ENCODE measurements around the gene DNAJC22.
"Not testable (repeated sequence)": the region's sequence is repeated elsewhere in the genome, so short reads cannot be mapped to it uniquely, and the experiment has no call there.

DNAJC22 gene

GRCh38 chr12:49304161-49304560, 42.5 kb upstream of the DNAJC22 start:
- DNase-seq (ENCODE audit: low spot score): no peak
- Histone ChIP-seq H2BK12ac (ENCODE audit: low read length) (no peak overlapping the region), H3K36me3 (replicated peaks in 1 of 2; ENCODE audit: control insufficient read depth in 2 of 2, insufficient read depth in 2 of 2, low read length in 2 of 2) (no peaks in the 10 kb centered on the region), H3K4me1 (ENCODE audit: control insufficient read depth in 2 of 2, insufficient read depth in 1 of 2, low read depth in 1 of 2, low read length in 2 of 2) (no peaks in the 10 kb centered on the region), H2AK5ac (ENCODE audit: low read depth, low read length) (no peak overlapping the region), H3K27ac (replicated peaks; ENCODE audit: low read length) (no peak overlapping the region), H3K18ac (ENCODE audit: low read length) (no peak overlapping the region), H2BK5ac (ENCODE audit: low read length) (no peak overlapping the region), H2BK120ac (ENCODE audit: low read depth, low read length) (no peak overlapping the region), H4K91ac (ENCODE audit: low read depth, low read length, poor library complexity) (no peak overlapping the region), H3K9me3 (replicated peaks in 1 of 2; ENCODE audit: control insufficient read depth in 2 of 2, insufficient read depth in 1 of 2, low read depth in 1 of 2, low read length in 2 of 2) (no peaks in the 10 kb centered on the region), H3K4me3 (ENCODE audit: low read length in 2 of 2) (no peak overlapping the region), H2BK15ac (ENCODE audit: low read length) (no peak overlapping the region), H3K9ac (ENCODE audit: low read depth, low read length, poor library complexity) (no peak overlapping the region), H3K27me3 (ENCODE audit: control insufficient read depth in 3 of 3, insufficient read depth in 3 of 3, low read depth in 1 of 3, low read length in 3 of 3) (peaks cover 0 to 38% (median 3%) of the 10 kb centered on the region in 3 experiments), H3K23ac (ENCODE audit: low read depth, low read length, poor library complexity) (no peak overlapping the region), H3K14ac (ENCODE audit: low read length) (no peak overlapping the region), H4K8ac (ENCODE audit: low read depth, low read length) (no peak overlapping the region), H3K79me1 (ENCODE audit: low read depth, low read length) (no peaks in the 10 kb centered on the region), H3K4me2 (ENCODE audit: insufficient read depth, low read length, poor library complexity, severe bottlenecking) (no peak overlapping the region), H2AFZ (ENCODE audit: low read length) (no peak overlapping the region), H3K4ac (ENCODE audit: low read length) (no peak overlapping the region)
- WGBS, 2 donors (ENCODE audit: extremely low coverage in 2 of 2, insufficient read length in 2 of 2, insufficient replicate concordance in 1 of 2): no CpG with 5 or more reads among the region's 2 CpGs

- Histone ChIP-seq H3K9ac (ENCODE audit: low read depth, low read length, poor library complexity) (no peak overlapping the region), H3K27me3 (ENCODE audit: control insufficient read depth in 3 of 3, insufficient read depth in 3 of 3, low read depth in 1 of 3, low read length in 3 of 3) (peaks cover 0 to 41% (median 3%) of the 10 kb centered on the region in 3 experiments), H4K91ac (ENCODE audit: low read depth, low read length, poor library complexity) (no peak overlapping the region), H2BK12ac (ENCODE audit: low read length) (no peak overlapping the region), H3K27ac (replicated peaks; ENCODE audit: low read length) (no peak overlapping the region), H3K4me3 (ENCODE audit: low read length in 2 of 2) (no peak overlapping the region), H3K23ac (ENCODE audit: low read depth, low read length, poor library complexity) (no peak overlapping the region), H3K4me1 (ENCODE audit: control insufficient read depth in 2 of 2, insufficient read depth in 1 of 2, low read depth in 1 of 2, low read length in 2 of 2) (no peaks in the 10 kb centered on the region), H2AK5ac (ENCODE audit: low read depth, low read length) (no peak overlapping the region), H3K9me3 (replicated peaks in 1 of 2; ENCODE audit: control insufficient read depth in 2 of 2, insufficient read depth in 1 of 2, low read depth in 1 of 2, low read length in 2 of 2) (no peaks in the 10 kb centered on the region), H3K36me3 (replicated peaks in 1 of 2; ENCODE audit: control insufficient read depth in 2 of 2, insufficient read depth in 2 of 2, low read length in 2 of 2) (no peaks in the 10 kb centered on the region), H3K79me1 (ENCODE audit: low read depth, low read length) (no peaks in the 10 kb centered on the region), H3K4ac (ENCODE audit: low read length) (no peak overlapping the region), H3K4me2 (ENCODE audit: insufficient read depth, low read length, poor library complexity, severe bottlenecking) (no peak overlapping the region), H3K18ac (ENCODE audit: low read length) (no peak overlapping the region), H3K14ac (ENCODE audit: low read length) (no peak overlapping the region), H4K8ac (ENCODE audit: low read depth, low read length) (no peak overlapping the region), H2BK5ac (ENCODE audit: low read length) (no peak overlapping the region), H2AFZ (ENCODE audit: low read length) (no peak overlapping the region), H2BK120ac (ENCODE audit: low read depth, low read length) (no peak overlapping the region), H2BK15ac (ENCODE audit: low read length) (no peak overlapping the region)
- no CpG with 5 or more reads among the region's 6 CpGs for WGBS, 2 donors (ENCODE audit: extremely low coverage in 2 of 2, insufficient read length in 2 of 2, insufficient replicate concordance in 1 of 2)
- DNase-seq (ENCODE audit: low spot score): no peak
Observed at GRCh38 chr12:49305762-49306510, 40.8 kb upstream of the DNAJC22 start.

GRCh38 chr12:49309386-49309785, 37.3 kb upstream of the DNAJC22 start:
- Histone ChIP-seq H2BK12ac (ENCODE audit: low read length) (no peak overlapping the region), H4K8ac (ENCODE audit: low read depth, low read length) (no peak overlapping the region), H3K79me1 (ENCODE audit: low read depth, low read length) (no peaks in the 10 kb centered on the region), H3K23ac (ENCODE audit: low read depth, low read length, poor library complexity) (no peak overlapping the region), H3K9ac (ENCODE audit: low read depth, low read length, poor library complexity) (no peak overlapping the region), H2AK5ac (ENCODE audit: low read depth, low read length) (no peak overlapping the region), H2AFZ (ENCODE audit: low read length) (no peak overlapping the region), H3K36me3 (replicated peaks in 1 of 2; ENCODE audit: control insufficient read depth in 2 of 2, insufficient read depth in 2 of 2, low read length in 2 of 2) (no peaks in the 10 kb centered on the region), H3K9me3 (replicated peaks in 1 of 2; ENCODE audit: control insufficient read depth in 2 of 2, insufficient read depth in 1 of 2, low read depth in 1 of 2, low read length in 2 of 2) (no peaks in the 10 kb centered on the region), H3K4me3 (ENCODE audit: low read length in 2 of 2) (no peak overlapping the region), H3K4me2 (ENCODE audit: insufficient read depth, low read length, poor library complexity, severe bottlenecking) (no peak overlapping the region), H3K18ac (ENCODE audit: low read length) (no peak overlapping the region), H3K27ac (replicated peaks; ENCODE audit: low read length) (no peak overlapping the region), H2BK120ac (ENCODE audit: low read depth, low read length) (no peak overlapping the region), H2BK5ac (ENCODE audit: low read length) (no peak overlapping the region), H3K4ac (ENCODE audit: low read length) (no peak overlapping the region), H3K4me1 (ENCODE audit: control insufficient read depth in 2 of 2, insufficient read depth in 1 of 2, low read depth in 1 of 2, low read length in 2 of 2) (no peaks in the 10 kb centered on the region), H3K27me3 (ENCODE audit: control insufficient read depth in 3 of 3, insufficient read depth in 3 of 3, low read depth in 1 of 3, low read length in 3 of 3) (peaks cover 0 to 29% (median 0%) of the 10 kb centered on the region in 3 experiments), H4K91ac (ENCODE audit: low read depth, low read length, poor library complexity) (no peak overlapping the region), H2BK15ac (ENCODE audit: low read length) (no peak overlapping the region), H3K14ac (ENCODE audit: low read length) (no peak overlapping the region)
- no CpG with 5 or more reads among the region's 7 CpGs for WGBS, 2 donors (ENCODE audit: extremely low coverage in 2 of 2, insufficient read length in 2 of 2, insufficient replicate concordance in 1 of 2)
- no peak for DNase-seq (ENCODE audit: low spot score)

GRCh38 chr12:49310451-49311000, 36.2 kb upstream of the DNAJC22 start:
- not testable (repeated sequence) for H4K91ac ChIP-seq (ENCODE audit: low read depth, low read length, poor library complexity); H3K36me3 ChIP-seq (replicated peaks in 1 of 2; ENCODE audit: control insufficient read depth in 2 of 2, insufficient read depth in 2 of 2, low read length in 2 of 2); H2BK15ac ChIP-seq (ENCODE audit: low read length); DNase-seq (ENCODE audit: low spot score); H3K79me1 ChIP-seq (ENCODE audit: low read depth, low read length); H2AFZ ChIP-seq (ENCODE audit: low read length); H3K27ac ChIP-seq (replicated peaks; ENCODE audit: low read length); H3K18ac ChIP-seq (ENCODE audit: low read length); H2BK120ac ChIP-seq (ENCODE audit: low read depth, low read length); H3K9me3 ChIP-seq (replicated peaks in 1 of 2; ENCODE audit: control insufficient read depth in 2 of 2, insufficient read depth in 1 of 2, low read depth in 1 of 2, low read length in 2 of 2); H3K4ac ChIP-seq (ENCODE audit: low read length); H3K4me2 ChIP-seq (ENCODE audit: insufficient read depth, low read length, poor library complexity, severe bottlenecking); H2AK5ac ChIP-seq (ENCODE audit: low read depth, low read length); H3K9ac ChIP-seq (ENCODE audit: low read depth, low read length, poor library complexity); H4K8ac ChIP-seq (ENCODE audit: low read depth, low read length); H3K14ac ChIP-seq (ENCODE audit: low read length); H2BK12ac ChIP-seq (ENCODE audit: low read length); H3K4me1 ChIP-seq (ENCODE audit: control insufficient read depth in 2 of 2, insufficient read depth in 1 of 2, low read depth in 1 of 2, low read length in 2 of 2); H3K23ac ChIP-seq (ENCODE audit: low read depth, low read length, poor library complexity); H3K4me3 ChIP-seq (ENCODE audit: low read length in 2 of 2); H2BK5ac ChIP-seq (ENCODE audit: low read length)
- WGBS, 2 donors (ENCODE audit: extremely low coverage in 2 of 2, insufficient read length in 2 of 2, insufficient replicate concordance in 1 of 2): no CpG with 5 or more reads among the region's 3 CpGs
- H3K27me3 ChIP-seq (ENCODE audit: control insufficient read depth in 3 of 3, insufficient read depth in 3 of 3, low read depth in 1 of 3, low read length in 3 of 3): peaks cover 0 to 29% (median 0%) of the 10 kb centered on the region in 3 experiments

Data from neuronal stem cell (in vitro differentiated cells).